HG03066 (cell line): ENCODE results near the gene ZFYVE1.
A peak's percentile ranks its signal among the peaks of the same experiment; 100 is the strongest.

Experiments used
- ATAC-seq: cut with Tn5 transposase; IDR thresholded peaks from one replicate; pipeline ENCODE4 v1.9.1; 2021; ENCODE audit warnings: low read depth; ENCODE audit not compliant: unreplicated experiment

Gene ZFYVE1

DNA sequence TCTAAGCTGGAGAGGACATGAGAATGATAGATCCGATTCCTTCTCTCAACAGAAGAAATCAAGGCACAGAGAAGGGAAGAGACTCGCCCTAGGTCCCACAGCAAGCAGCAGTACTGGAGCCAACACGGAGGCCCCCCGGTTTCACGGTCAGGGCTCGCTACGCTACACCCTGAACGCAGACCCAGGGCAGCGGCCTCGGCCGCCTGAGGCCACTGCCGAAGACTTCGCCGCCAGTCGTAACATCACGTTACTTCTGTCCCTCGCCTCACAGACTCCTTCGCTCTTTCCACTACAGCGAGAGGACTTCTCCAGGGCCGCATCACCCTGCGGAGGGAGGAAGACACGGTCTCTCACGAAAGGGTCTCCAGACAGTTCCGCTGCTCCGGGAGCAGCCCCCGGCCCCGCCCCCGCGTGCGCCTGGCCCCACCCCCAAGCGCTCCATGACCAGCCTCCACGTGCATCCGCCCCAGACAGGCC is 101.1 kb downstream of the ZFYVE1 start:
- peak; percentile 19 for ATAC-seq

DNA sequence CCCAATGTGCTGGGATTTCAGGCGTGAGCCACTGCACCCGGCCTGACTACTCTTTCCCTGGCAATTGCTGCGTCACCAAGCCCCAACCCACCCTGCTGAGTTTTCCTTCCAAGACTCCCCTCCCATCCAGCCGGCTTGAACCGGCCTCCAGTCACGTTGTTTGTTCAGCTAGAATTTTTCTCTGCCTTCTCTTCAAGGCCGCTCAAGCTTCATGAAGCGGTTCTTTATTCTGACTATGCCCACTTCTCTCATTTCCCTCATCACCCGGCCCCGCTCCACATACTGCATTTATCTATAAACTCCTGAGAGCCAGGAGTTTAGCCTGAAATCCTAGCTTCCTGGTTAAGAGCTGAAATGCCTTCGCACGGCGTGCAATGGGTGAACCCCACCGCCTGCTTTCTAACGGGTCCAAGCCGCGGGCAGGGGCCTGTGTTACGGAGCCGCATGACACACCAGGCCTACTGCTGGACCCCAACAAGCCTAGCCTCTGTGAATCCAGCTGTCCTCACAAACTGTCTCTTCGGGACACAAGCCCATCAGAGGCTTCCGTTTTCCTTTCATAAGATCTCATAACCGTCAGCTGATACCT is 101.6 kb downstream of the ZFYVE1 start:
- ATAC-seq = no peak

- no peak for ATAC-seq
Measured at GRCh38 chr14:72924337-72924736, 102.6 kb downstream of the ZFYVE1 start.

DNA sequence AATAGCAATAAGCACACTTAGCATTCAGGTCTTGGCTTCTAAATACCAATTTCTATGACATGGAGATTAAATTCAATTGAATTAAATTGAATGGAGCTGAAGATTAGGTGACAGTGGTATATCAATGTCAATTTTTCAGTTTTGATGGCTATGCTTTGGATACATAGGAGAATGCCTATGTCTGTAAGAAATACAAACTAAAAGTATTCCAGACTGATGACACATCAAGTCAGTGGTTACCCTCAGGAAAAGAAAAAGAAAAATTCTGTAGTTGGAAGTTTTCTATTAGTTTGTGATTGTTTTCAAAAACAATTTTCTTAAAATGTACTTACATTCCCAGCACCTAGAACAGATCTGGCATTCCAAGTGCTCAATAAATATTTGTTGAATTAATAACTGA is 105.5 kb downstream of the ZFYVE1 start:
- no peak for ATAC-seq

DNA sequence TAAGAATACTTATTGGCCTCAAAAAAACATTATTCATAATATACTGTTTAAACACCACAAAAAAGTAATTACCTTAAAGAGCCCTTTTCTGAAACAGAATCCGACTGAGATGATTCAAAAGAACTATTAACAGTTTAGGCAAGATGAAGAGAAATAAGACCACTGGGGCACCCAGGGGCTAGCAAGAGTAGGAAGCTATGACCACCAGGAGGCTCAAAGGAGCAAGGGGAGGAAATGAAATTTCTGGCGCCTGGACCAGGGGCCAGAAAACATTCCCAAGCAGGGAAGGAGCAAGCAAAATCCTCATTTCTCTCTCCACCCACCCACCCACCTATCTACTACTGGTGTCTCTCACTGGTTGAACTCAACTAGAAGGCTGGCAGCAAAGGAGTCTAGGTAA is 106.9 kb downstream of the ZFYVE1 start:
- ATAC-seq = no peak
